ENCODE data around the gene KLC3.
"Not testable (repeated sequence)": the region's sequence is repeated elsewhere in the genome, so short reads cannot be mapped to it uniquely, and the experiment has no call there.

Gene KLC3

DNA sequence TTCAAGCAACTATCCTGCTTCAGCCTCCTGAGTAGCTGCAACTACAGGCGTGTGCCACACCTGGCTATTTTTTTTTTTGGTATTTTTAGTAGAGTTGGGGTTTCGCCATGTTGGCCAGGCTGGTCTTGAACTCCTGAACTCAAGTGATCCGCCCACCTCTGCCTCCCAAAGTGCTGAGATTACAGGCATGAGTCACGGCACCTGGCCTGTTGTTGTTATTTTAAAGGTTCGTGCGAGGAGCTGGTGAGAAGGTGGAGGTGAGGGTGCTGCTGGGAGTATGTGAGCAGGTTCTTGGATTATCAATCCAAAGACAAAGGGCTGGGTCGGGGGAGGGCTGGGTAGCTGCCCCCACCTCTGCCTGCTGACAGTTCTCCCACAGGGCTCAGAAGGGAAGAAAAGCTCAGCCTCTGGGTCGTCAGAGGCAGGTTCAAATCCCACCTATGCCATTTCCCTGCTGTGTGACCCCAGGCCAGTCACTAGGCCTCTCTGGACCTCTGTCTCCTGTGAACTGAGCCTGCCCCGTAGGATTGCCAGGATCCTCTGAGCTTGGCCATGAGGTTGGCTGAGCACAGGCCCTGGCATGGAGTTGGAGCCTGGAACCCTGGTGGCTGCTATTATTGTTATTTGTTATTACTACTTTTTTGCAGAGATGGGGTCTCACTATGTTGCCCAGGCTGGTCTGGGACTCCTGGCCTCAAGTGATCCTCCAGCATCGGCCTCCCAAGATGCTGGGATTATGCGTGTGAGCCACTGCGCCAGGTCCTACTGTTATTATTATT is 19.4 kb upstream of the KLC3 start:
- FAIRE-seq, result no peak

GRCh38 chr19:45321848-45322247 is 18.7 kb upstream of the KLC3 start:
- no peak for FAIRE-seq

GRCh38 chr19:45322311-45322710 is 18.2 kb upstream of the KLC3 start:
- FAIRE-seq, result no peak

DNA sequence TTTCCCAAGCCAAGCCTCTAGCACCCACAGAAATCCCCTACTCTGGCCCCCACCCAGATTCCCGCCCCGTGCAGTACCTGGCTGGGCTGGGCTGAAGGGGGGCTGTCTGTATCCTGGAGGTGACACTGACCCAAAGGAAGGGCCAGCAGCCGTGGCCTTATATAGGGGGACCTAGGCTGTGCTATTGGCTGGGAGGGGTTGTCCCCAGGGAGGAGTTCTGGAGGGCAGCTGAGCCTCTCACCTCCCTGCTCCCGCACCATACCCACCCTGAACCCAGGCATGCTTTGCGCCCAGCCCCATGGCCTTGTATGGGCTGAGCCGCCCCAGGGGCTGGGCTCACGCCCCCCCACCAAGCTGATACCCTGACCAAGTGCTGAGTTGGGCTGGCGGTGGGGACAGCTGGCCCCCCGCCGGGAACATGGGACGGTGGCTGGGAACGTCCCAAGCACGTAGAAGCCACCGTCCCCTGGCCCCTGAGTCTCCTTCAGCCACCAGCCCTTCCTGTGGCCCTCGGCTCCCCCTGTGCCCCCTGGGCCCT is 17.7 kb upstream of the KLC3 start, which contains the start of gene CKM:
Gene CKM (minus strand): TSS at position 132 of the 538 bp plus-strand sequence. CDS start 3,162 bp downstream, outside the sequence.
- no peak for FAIRE-seq

DNA sequence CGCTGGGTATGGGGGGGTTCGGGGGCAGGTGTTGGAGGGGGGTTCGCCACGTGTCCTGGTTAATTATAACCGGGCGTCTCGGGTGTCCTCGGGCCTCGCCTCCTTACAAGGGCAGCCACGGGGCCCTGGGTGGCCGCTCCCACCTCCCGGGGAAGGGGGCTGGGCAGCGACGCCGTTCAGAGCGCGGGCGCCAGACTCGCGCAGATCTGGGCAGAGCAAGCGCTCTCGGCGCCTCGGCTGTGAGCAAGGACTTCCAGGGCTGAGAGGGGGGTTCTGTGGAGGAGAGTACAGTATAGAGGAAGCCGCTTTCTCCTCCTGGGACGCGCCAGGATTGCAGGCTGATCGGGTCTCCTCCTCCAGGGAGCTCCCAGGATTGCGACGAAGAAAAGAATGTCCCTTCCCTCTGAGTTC is 16.9 kb upstream of the KLC3 start:
- FAIRE-seq, result no peak

- no peak for FAIRE-seq
Observed at GRCh38 chr19:45324349-45324907, 16.1 kb upstream of the KLC3 start.

DNA sequence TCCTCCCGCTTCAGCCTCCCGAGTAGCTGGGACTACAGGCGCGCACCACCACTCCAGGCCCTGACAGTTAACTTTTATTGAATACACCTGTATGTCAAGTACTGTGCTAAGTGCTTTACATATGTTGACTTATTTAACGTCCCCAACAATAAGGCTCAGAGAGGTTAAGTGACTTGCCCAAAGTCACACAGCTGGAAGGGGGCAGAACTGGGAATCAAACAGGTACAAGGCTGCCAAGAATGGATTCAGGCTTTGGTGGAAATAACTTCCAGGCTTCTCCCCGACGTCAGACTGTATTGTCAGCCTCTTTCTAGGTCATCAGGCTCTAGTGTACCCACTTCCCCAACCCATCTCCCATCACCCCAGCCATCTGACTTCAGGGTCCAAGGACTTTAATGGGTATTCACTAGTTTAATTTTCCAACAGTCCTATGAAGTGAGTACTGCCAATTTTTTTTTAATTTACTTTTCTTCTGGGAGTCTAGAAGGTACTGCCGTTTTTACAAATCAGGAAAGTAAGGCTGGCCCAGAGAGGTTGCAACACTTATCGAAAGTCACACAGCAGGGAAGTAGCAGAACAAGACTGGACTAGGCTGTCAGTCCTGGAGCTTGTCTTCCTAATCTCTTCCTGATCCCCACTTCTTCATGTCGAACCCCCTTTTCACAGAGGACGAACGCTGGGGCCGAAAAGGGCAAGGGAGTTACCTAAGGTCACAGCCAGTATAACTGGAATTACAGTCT is 13.0 kb upstream of the KLC3 start:
- FAIRE-seq, result no peak

GRCh38 chr19:45331411-45331810 is 9.1 kb upstream of the KLC3 start:
- no peak for FAIRE-seq

DNA sequence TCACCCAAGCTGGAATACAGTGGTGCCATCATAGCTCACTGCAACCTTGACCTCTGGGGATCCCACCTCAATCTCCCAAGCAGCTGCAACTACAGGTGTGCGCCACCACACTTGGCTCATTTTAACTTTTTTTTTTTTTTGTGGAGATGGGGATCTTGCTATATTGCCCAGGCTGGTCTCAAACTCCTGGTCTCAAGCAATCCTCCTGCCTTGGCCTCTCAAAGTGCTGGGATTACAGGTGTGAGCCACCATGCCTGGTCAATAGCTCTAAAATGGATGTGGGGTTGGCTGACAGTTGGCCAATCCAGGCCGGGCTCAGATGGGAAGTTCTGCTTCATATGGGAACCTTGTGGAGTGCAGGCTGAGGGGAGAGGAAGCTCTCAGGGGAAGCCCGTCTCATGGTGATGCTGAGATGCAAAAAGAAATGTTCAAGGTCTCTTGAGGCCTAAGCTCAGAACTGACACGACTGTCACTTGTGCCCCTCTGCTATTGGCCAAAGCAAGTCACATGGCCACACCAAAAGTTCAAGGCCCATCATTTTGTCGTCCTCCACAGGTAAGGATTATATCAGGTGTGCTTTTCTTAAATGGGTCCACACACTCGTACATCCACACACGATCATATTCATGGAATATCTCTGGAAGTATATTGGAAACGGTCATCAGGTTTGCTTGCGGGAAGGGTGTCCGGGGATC is 6.8 kb upstream of the KLC3 start:
- FAIRE-seq, result no peak

GRCh38 chr19:45334881-45335280 is 5.7 kb upstream of the KLC3 start:
- FAIRE-seq, result not testable (repeated sequence)

GRCh38 chr19:45336696-45337251 is 3.8 kb upstream of the KLC3 start:
- FAIRE-seq, result no peak

GRCh38 chr19:45339629-45340028 is 921 bp upstream of the KLC3 start:
- no peak for FAIRE-seq

DNA sequence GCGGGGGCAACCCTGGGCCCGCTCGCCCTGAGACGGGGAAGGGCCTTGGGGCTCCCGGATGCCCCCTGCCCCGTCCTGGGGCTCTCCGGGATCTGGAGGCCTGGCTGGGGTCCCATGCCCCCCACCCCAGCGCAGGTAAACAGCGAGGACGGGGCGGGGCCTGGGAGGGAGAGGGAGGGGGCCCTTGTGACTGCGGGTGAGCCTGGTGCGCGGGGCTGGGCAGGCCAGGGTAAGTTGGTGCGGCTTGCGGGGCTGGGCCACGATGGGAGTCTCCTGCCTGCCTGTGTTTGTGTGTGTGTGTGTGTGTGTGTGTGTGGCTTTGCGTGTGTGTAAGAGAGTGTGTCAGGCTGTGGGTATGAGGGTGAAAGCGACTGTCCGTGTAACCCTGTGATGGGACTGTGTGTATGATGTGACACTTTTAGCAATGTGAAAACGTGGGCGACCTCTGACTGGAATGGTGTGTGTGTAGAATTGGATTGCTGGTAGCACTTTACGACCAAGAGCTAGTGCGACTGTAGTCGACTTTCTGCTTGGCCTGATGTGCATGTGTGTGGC is 426 bp downstream of the KLC3 start:
- FAIRE-seq, result no peak

DNA sequence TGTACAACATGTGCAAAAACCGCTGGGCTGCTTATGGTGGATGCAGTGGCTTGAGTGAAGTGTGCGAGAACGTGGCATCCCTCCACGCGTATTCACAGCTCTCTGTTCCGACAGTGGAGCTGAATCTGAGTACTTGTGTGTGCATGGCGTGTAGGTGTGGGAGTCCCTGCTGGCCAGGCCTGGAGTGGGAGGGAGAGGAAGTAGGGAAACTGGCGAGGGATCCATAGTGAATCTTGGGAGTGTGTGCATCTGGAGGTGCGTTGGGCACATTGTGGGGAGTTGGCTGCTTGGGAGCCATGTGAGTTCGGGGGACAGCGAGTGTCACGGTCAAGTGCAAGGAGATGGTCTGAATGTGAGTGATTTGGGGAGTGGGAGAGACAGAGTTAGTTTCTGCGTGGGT is 2.4 kb downstream of the KLC3 start:
- no peak for FAIRE-seq

- FAIRE-seq, result no peak
Observed at GRCh38 chr19:45344621-45345505, 4.3 kb downstream of the KLC3 start.

GRCh38 chr19:45345506-45345860 is 4.9 kb downstream of the KLC3 start:
- FAIRE-seq, result no peak

DNA sequence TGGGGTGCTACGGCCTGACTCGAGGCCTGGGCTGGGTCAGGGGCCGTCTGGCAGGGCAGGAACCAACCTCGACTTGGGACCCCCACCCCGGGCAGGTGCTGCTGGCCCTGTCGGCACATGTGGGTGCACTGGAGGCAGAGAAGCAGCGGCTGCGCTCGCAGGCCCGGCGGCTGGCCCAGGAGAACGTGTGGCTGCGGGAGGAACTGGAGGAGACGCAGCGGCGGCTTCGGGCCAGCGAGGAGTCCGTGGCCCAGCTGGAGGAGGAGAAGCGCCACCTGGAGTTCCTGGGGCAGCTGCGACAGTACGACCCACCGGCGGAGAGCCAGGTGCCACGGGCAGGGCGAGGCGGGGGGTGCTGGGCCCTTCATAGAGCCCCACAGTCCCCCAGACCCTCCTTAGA is 5.9 kb downstream of the KLC3 start:
- FAIRE-seq, result no peak

DNA sequence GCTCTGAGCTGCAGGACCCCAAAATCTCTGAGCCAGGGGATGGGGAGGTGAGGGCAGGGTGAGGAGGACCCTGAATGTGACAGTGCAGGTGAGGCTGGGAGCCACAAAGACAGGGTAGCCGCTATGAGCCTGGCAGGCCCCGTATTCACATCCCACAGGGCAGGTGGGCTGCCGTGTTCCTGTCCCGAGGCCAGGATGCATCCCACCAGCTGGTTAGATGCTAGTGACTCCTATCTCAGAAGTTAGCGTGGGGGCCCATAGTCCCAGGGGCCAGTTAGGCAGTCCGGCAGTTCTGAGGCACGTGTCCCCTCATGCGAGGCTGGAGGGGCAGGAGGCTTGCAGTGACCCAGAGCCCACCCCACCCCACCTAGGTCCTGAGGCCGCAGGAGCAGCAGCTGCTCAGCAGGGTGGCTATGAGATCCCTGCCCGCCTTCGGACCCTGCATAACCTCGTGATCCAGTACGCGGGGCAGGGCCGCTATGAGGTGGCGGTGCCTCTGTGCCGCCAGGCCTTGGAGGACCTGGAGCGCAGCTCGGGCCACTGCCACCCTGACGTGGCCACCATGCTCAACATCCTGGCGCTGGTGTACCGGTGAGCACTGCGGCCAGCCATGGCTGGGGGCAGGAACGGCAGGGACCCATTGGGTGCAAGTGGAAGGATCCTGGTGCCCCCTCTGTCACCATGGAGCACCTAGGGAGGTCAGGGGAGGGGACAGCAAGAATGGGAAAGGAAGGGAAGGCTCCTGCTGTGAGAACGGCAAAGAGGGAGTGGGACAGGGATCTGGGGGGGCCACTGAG is 7.2 kb downstream of the KLC3 start:
- FAIRE-seq, result no peak

GRCh38 chr19:45348367-45349125 is 8.0 kb downstream of the KLC3 start:
- no peak for FAIRE-seq

- no peak for FAIRE-seq
Observed at GRCh38 chr19:45349126-45349415, 8.5 kb downstream of the KLC3 start.

Data from G401.6 (cell line).